Stimulated activated naive CD8-positive, alpha-beta T cell treated with anti-CD3 and anti-CD28 coated beads, Interleukin-15, Interleukin-2, amounts not matched to agents 100 U/mL and 50 U/mL, for 24 hours (primary cell): ENCODE data around the gene MST1.

Experiments
- ATAC-seq: fragments of 150-1000 bp; cut with Tn5 transposase; one replicate; pipeline ENCODE4 v1.10.0; 2021
- DNase-seq: peaks from one replicate; pipeline ENCODE4 v3.0.0; 2021

MST1 gene

DNA sequence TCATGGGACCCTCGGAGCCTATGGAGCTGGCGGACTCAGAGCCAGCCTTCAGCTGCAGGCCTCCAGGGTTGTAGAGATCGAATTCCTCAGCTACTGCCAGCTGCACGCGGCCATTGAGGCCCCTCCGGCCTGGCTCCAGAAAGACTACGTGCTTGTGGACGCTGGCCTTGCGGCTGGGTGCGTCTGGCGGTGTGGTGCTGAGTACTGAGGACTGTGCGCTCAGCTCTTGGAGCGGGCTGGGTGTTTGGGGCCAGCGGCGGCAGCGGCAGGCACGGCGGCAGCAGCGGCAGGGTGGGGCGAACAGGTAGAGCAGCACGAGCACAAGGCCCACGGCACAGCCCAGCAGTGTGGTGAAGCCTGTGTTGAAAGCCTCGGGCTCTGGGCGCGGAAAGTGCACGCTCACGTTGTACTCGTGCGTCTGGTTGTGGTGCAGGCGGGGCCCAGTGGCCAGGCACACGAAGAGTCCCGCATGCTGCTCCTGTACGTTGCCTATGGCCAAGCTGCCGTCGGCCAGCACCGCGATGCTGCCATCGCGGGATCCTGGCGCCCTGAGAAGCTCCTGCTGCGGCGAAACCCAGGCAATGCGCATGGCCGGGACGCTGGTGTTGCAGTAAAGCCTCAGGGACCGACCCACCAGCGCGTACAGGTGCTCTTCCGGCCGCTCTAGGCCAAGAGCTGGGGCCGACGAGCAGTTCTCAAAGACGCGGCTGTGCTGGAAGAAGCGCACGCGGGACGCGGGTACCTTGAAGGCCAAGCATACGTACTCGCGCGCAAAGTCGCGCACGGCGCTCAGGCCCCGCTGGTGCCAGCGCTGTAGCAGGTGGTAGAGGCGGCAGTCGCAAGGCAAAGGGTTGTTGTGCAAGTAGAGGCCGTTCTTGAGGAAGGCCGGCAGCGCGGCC lies 28.9 kb upstream of the MST1 start:
- ATAC-seq (no peak), DNase-seq (no peak)

DNA sequence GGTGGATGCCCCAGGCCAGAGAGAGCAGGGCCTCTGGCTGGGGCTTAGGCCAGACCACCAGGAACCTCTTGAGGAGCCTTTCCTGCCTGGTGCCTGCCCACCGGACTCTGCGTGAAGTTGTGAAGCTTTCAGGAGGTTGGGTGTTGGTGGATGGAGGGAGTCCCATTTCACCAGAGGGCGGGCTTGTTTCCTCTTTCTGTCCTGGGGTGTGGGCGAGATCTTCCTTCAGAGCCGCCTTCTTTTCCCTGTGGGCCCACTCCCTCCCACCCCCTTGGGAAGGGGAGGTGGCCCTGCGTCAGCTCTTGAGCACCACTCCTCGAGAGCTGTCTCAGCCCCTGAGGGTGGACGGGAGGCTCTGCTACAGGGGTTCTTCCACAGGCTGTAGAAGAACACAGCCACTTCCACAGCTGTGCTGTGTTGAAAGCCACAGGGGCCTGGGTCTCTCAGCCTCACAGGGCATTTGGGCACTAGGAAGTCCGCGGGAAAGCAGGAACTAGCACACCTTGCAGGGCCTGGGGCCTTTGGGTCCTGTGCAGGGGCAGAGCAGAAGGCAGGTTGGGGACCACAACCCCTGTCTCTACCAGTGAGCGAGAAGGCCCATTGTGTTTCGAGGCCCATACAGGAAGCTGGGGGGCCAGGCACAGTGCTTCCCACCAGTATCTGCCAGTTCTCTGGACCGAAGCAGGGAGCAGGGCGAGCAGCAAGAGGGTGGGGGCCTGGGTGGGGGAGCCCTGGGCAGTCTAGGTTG lies 28.1 kb upstream of the MST1 start:
- ATAC-seq: no peak
- no peak for DNase-seq

DNA sequence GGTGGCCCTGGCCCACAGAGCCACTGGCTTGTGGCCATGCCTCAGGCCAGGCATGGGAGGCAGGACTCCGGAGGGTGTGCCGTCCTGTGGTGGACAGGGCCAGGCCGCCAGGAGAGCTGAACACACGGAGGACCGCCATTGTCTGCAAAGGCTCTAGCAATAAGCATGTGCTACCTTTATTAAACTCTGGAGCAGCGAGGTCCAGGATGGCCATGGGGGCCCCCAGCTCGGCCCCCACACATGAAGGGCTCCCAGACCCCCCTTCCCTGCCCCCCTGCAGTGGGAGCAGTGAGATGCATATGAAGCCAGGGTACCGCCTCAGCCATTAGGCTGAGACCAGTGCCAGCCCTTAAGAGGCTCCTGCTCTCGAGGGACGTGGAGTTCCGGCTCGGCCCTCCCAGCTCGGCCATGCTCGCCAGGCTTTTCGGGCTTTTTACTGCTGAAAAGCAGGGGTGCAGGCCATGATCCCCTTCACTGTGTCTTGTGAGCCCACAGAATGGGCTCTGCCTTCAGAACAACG lies 27.5 kb upstream of the MST1 start:
- DNase-seq: no peak
- ATAC-seq: no peak

DNA sequence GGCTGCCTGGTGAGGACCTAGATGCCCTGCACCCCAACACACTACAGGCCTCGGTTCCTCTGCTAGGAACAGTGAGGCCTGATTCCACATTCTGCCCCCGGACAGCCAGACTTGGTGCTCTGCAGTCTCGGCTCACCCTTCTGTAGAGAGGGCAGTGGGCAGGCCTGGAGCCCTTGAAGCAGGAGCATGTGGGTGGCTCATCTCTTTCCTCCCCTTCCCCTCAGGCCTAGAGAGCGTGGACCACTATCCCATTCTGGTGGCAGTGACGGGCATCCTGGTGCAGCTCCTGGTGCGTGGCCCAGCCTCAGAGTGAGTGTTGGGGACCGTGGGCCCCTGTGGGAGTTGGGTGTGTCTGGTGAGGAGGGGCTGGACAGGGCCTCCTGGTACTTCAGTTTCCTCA lies 26.9 kb upstream of the MST1 start:
- DNase-seq: no peak

DNA sequence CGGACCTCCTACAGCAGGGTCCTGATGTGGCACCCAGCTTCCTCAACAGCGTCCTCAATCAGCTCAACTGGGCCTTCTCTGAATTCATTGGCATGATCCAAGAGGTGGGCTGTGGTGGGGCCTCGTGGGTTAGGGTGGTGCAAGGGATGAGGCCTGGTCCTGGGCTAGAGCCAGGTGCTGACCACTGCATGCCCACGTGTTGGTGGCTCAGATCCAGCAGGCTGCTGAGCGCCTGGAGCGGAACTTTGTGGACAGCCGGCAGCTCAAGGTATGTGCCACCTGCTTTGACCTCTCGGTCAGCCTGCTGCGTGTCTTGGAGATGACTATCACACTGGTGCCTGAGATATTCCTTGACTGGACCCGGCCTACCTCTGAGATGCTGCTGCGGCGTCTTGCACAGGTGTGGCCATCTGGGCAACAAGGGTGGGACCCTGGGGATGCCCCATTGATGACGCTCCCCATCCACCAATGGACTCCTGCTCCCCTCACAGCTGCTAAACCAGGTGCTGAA lies 26.4 kb upstream of the MST1 start:
- no peak for ATAC-seq
- no peak for DNase-seq

More for the DNA sequence above, 26.9 kb upstream of the MST1 start:
- no peak for ATAC-seq

DNA sequence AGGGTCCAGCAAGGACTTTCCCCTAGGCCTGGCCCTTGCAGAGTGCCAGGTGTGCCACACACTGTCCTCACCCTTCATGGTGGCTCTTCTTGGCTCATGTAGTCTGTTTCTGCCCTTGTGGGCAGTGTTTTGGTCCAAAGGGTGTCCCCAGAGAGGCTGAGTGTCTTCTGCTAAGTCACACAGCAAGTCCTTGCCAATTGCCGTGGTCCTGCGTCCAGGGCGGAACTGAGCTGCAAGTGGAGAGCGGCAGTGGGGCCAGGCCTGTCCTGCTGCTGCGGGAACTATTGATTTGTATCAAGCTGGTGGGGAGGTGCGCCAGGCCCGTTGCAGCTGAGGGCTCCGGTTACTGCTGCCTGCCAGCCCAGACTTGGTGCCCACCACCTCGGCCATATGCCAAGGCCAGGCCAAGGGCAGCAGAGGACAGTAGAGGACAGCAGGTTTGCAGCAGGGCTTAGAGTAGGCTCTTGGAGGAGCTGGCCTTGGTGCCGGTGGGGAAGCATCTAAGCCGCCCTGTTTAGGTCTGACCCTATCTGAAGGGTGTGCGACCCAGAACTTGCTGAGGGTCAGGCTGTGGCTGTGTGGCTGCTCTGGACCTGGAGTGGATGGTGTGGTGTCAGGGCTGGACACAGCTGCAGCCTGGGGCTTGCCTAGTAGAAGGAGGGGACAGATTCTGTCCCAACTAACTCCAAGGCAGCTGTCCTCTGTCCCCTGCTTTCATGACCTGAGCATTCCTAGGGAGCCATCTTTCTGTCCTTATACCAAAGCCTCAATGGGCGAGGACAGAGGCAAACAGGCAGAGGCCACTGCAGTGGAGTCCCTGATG lies 25.7 kb upstream of the MST1 start:
- no peak for DNase-seq
- ATAC-seq: no peak

DNA sequence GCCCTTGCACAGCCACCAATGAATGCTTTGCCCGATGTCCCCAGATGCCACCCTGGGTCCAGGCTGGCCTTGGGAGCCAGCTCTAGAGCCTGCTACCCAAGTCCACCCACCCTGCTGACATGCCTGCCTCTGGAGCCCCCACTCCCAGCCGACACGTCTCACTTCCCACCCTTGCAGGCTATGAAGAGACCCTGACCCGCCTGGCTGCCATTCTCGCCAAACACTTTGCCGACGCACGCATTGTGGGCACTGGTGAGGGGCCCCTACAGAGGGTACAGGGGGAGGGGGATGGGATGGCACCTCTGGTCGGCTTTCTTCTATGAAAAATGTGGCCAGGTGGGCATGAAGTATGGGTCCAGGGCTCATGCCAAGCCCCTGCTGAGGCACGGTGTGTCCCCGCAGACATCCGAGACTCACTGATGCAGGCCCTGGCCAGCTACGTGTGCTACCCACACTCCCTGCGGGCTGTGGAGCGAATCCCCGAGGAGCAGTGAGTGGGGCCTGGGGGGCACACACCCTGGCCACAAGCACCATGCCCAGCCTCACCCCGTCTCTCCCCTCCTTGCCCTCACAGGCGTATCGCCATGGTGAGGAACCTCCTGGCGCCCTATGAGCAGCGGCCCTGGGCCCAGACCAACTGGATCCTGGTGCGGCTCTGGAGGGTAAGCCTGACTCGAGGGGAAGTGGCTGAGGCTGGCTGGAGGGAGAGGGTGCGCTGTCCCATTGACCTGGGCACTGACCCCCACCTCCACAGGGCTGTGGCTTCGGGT lies 24.2 kb upstream of the MST1 start:
- DNase-seq (no peak), ATAC-seq (no peak)

DNA sequence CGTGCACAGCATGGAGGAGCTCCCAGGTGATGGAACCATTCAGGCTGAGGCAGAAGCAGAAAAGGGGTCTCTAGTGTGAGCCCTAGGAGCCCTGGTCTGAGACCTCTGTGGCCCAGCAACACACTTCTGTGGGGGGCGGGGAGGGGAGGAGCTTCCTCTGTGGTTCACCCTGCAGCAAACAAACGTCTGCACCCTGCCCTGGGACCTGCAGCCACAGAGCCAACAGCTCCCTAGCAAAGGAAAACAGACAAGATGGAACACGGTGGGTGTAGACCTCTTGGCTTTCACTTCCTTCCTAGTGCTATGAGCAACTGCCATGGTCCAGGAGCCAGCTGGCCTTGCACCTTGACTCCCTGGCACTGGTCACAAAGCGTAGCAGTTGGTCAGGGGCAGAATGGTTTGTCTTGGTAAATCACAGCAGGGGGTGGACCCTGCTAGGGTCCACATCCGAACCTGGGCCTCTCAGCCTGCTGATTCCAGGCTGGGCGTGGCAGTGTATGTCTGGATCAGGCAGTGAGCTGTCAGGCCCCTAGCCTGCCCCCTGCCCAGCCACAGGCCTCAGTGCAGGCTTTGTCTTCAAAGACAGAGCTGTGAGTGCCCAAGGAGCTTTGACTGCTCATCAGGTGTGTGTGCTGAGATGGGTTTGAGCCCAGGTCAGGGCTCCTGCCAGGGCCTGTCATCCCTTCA lies 23.5 kb upstream of the MST1 start:
- DNase-seq: no peak

DNA sequence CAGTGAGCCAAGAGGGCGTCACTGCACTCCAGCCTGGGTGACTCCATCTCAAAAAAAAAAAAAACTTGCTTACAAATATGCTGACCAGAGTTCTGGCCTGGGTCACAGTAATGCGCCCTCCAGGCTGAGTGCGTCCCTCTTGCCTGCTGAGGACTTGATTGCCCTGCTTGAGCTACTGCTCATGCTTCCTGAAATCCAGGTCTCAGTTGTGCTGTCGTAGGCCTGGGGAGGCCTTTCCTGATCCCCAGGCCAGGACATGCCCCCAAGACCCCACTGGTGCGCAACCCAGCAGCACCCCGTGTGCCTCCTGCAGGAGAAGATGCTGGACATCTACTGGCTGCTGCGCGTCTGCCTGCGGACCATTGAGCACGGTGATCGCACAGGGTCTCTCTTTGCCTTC lies 22.9 kb upstream of the MST1 start:
- no peak for DNase-seq
- ATAC-seq: no peak

More for the DNA sequence above, 23.5 kb upstream of the MST1 start:
- no peak for ATAC-seq

DNA sequence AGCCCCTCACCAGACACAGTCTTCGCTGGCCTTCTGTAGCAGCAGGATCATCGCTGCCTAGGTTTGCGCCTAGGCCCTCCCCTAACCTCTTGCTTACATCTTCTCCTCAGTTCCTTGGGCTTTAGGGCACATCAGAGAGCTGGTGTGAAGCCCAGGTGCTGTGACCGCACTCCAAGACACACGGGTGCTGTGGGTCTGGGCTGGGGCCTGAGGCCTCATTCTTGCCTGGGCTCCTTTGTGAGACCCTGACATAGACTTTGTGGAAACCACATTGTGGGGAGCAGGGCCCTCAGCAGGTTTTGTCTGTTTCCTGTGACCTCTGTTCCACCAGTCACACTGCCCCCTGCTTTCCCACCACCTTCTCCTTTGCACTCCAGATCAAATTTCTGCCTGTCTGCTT lies 22.2 kb upstream of the MST1 start:
- ATAC-seq (no peak), DNase-seq (no peak)

DNA sequence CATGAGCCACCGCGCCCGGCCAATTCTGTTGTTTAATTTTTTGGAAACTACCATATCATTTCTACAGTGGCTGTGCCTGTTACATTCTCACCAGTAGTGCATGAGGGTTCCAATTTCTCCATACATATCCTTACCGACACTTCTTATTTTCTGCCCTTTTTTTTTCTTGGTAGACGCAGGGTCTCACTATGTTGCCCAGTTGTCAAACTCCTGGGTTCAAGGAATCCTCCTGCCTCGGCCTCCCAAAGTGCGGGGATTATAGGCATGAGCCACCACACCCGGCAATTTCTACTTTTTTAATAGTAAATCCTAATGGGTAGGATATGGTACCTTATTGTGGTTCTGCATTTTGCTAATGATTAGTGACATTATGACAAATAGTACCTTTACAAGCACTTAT lies 20.6 kb upstream of the MST1 start:
- DNase-seq (no peak), ATAC-seq (no peak)

DNA sequence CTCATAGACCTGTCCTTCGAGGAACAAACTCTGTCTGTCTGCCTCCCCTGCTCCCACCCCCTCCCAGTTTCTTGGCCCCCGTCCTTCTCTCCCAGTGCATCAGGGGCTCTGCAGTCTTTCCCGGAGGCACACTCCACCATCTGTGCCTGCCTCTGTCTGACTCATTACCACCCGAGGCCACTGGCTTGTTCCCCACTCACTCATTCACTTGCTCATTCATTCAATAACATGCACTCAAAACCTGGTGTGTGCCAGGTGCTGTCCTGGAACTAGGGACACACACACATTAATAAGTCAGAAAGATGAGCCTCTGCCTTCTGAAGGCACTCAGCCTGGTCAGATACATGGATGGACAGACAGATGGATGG lies 17.8 kb upstream of the MST1 start:
- ATAC-seq (no peak), DNase-seq (no peak)

DNA sequence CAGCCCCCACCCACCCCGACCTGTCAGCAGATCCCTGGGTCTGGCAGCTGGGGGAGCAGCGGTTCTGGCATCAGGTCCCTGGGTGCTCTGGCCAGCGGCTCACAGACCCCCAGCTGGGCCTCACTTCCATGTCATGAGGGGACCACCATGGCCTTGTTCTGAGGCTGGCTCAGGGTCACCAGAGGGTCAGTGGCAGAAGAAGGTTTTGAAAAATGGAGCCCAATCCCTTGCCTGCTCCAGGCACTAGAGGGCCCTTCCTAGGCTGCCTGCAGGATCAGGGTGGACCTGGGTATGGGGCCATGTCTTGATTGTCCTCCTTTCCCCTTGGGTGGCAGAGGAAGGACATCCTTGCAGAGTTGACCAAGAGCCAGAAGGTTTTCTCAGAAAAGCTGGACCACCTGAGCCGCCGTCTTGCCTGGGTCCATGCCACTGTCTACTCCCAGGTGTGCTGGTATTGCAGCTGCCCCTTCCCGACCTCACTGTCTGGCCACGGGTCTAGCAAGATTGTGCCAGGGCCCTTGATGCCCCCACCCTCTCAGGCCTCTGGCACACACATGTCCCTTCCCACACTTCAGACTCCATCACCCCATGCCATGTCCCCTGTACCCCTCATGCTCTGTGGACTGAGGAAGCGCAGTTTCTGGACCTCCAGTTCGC lies 17.3 kb upstream of the MST1 start:
- DNase-seq (no peak), ATAC-seq (no peak)

DNA sequence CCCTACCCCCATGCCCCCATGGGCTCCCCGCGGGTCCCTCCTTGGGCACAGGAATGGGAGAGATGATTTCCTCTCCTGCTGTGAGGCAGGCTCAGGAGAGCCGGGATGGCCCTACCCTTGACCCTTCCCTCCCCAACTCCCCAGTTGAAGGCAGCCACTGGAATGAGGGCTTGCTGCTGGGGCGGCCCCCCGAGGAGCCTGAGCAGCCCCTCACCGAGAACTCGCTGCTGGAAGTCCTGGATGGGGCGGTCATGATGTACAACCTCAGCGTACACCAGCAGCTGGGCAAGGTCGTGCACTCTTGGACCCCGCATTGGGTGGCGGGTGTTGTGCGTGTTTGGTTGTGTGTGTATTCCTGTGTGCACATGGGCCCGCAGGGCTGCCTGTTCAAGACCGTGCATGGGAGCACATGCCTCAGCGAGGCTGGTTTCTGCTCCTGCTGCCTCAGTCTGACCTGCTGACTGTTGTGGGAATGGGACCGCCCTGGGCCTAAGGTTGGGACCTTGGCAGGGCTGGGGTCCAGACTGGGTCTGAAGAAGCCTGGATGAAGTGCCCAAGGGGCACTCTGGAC lies 16.2 kb upstream of the MST1 start:
- no peak for DNase-seq
- no peak for ATAC-seq

DNA sequence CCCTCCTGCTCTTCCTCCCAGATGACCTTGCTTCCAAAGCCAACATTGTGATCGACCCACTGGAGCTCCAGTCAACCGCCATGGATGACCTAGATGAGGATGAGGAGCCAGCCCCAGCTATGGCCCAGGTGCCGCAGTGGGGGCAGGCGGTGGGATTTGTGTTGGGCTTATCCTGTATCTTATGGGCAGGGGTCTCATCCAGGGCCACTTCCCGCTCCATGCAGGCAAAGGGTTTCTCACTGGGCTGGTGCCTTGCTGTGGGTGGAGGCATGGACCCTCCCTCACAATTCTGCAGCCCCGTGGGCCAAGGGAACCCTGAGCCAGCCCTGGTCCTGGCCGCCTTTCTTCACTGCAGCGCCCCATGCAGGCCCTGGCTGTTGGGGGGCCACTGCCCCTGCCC lies 15.4 kb upstream of the MST1 start:
- DNase-seq (no peak), ATAC-seq (no peak)

DNA sequence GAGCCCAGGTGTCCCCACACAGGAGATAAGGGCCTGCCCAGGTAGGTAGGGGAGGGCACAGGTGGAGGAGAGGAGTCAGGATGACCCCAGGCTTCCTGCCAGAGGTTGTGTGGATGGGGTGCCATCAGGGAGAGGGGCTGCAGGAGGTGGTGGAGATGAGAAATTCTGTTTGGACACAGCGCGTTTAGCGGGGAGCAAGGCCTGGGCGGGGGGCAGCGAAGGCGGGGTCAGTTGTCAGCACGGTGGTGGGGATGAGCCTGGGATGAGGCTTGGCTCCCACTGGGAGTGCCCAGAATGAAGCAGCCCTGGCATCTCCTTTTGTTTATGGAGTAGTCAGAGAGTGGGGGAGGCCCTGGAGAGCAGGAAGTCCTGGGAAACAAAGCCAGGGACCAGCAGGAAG lies 14.7 kb upstream of the MST1 start:
- no peak for ATAC-seq
- no peak for DNase-seq

DNA sequence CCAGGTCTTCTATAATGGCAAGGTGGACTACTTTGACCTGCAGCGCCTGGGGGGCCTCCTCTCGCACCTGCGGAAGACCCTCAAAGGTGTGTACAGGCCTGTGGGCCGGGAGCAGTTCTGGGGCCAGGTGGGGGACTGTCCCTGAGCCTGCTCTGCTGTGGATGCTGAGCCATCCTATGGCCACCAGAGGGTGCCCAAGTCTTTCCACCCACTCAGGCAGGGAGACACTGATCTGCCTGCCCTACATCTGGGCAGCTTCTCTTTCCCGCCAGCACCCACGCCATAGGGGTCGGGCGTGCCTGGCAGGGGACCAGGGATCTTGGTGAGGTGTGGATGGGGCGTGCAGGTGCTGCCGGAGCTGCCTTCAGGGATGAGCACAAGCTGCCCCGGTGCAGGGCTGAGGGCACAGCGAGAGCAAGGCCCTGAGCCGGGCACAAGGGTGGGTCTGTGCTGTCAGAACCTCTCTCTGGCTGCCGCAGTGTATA lies 14.2 kb upstream of the MST1 start:
- ATAC-seq (peak; percentile 84), DNase-seq (peak; percentile 66)

DNA sequence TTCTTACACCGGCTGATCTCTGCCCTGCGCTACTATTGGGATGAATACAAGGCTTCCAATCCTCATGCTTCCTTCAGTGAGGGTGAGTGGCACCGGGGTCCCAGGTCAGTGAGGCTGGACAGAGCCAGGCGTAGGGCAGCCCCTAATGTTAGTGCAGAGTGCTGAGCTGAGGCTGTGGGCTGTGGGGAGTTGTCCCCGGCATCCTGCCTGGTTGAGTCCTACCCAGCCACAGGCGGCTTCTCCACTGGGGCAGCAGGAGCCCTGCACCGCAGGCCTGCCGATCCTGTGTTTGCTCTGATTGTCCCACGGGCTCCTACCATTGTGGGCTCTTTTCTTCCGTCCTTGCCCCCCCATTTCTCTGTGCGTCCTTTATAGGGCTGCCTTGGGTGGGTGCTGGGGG lies 13.4 kb upstream of the MST1 start:
- ATAC-seq (no peak), DNase-seq (no peak)

DNA sequence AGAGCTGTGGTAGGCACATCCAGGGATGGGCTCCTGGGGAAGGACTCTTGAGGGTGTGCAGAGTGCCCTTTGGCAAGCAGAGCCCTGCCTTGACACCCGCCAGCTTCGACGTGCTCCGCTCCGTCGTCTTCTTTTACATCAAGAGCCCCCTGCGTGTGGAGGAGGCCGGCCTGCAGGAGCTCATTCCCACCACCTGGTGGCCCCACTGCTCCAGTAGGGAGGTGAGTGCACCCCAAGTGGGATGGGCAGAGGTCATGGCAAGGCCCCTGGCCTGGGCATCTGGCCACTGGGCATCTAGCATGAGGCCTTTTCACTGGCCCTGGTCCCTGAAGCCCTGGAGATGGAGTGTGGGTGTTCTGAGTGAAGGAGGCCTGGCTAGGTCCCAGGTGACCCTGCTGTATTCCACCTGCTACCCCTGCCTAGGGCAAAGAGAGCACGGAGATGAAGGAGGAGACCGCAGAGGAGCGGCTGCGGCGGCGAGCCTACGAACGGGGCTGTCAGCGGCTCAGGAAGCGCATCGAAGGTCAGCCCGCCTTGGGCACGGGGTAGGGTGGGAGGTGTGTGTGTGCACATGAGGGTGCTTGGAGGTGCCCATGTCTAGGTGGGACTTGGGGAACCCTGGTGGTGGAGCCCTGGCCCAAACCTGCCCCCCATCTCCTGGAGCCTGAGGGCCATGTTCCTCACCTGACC lies 12.3 kb upstream of the MST1 start:
- no peak for ATAC-seq

More for the DNA sequence above, 12.3 kb upstream of the MST1 start:
- DNase-seq: no peak
